Measurements from ENCODE around the gene VAT1L. TPM values are rescaled to one million over a fixed set of nuclear protein-coding genes. Genes with fewer than 3 reads are reported as not detected.

The VAT1L gene
- total RNA-seq, 1 donor from 2014 or later = 0.67 TPM

DNA sequence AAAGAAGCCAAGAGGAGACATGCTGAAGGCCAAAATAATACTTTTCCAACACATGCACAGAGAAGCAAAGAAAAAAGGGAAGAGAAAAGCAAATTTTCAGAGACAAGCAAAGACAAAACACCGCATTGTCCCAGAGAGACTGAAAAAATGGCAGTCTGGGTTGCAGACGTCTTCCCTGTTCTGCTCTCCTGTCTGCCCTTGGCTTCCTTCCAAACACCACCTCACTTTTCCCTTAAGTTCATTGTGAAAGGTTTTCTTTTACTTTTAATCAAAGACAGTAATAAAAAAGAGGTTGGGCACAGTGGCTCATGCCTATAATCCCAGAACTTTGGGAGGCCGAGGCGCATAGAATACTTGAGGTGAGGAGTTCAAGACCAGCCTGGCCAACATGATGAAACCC lies 21.2 kb upstream of the VAT1L start:
- Mint-ChIP-seq H3K27me3 (peaks cover 13% of the 10 kb centered on the region), H3K9me3 (ENCODE audit: low read depth) (no peaks in the 10 kb centered on the region)
- TF ChIP-seq, protein P1, sequence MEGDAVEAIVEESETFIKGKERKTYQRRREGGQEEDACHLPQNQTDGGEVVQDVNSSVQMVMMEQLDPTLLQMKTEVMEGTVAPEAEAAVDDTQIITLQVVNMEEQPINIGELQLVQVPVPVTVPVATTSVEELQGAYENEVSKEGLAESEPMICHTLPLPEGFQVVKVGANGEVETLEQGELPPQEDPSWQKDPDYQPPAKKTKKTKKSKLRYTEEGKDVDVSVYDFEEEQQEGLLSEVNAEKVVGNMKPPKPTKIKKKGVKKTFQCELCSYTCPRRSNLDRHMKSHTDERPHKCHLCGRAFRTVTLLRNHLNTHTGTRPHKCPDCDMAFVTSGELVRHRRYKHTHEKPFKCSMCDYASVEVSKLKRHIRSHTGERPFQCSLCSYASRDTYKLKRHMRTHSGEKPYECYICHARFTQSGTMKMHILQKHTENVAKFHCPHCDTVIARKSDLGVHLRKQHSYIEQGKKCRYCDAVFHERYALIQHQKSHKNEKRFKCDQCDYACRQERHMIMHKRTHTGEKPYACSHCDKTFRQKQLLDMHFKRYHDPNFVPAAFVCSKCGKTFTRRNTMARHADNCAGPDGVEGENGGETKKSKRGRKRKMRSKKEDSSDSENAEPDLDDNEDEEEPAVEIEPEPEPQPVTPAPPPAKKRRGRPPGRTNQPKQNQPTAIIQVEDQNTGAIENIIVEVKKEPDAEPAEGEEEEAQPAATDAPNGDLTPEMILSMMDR (IDR thresholded peaks at IDR 0.05; ENCODE audit: unreplicated experiment) = no peak

GRCh38 chr16:77767826-77768225 lies 20.5 kb upstream of the VAT1L start:
- peaks cover 13% of the 10 kb centered on the region for H3K27me3 Mint-ChIP-seq
- H3K4me1 Mint-ChIP-seq (ENCODE audit: low read depth) = no peaks in the 10 kb centered on the region
- H3K27ac Mint-ChIP-seq = no peak overlapping the region
- TF ChIP-seq, protein P1 (IDR thresholded peaks at IDR 0.05; ENCODE audit: unreplicated experiment) = no peak
- DNase-seq (ENCODE audit: low spot score, unreplicated experiment) = no peak
- no peaks in the 10 kb centered on the region for H3K9me3 Mint-ChIP-seq (ENCODE audit: low read depth)
- H3K36me3 Mint-ChIP-seq (ENCODE audit: insufficient read depth) = no peaks in the 10 kb centered on the region
- H3K4me3 Mint-ChIP-seq (ENCODE audit: low read depth) = no peak overlapping the region

More for the DNA sequence above, 21.2 kb upstream of the VAT1L start:
- no peak overlapping the region for H3K27ac Mint-ChIP-seq
- no peaks in the 10 kb centered on the region for H3K36me3 Mint-ChIP-seq (ENCODE audit: insufficient read depth)
- no peak overlapping the region for H3K4me3 Mint-ChIP-seq (ENCODE audit: low read depth)
- no peaks in the 10 kb centered on the region for H3K4me1 Mint-ChIP-seq (ENCODE audit: low read depth)
- no peak for DNase-seq (ENCODE audit: low spot score, unreplicated experiment)

GRCh38 chr16:77775911-77776909 lies 12.2 kb upstream of the VAT1L start:
- Mint-ChIP-seq H3K27me3 (peaks cover 6% of the 10 kb centered on the region), H3K9me3 (ENCODE audit: low read depth) (no peaks in the 10 kb centered on the region), H3K4me3 (ENCODE audit: low read depth) (no peak overlapping the region)

GRCh38 chr16:77777745-77778144 lies 10.6 kb upstream of the VAT1L start:
- Mint-ChIP-seq H3K4me1 (ENCODE audit: low read depth) (peaks cover 10% of the 10 kb centered on the region), H3K9me3 (ENCODE audit: low read depth) (no peaks in the 10 kb centered on the region), H3K27me3 (peaks cover 3% of the 10 kb centered on the region), H3K4me3 (ENCODE audit: low read depth) (no peak overlapping the region), H3K36me3 (ENCODE audit: insufficient read depth) (no peaks in the 10 kb centered on the region), H3K27ac (no peak overlapping the region)
- DNase-seq (ENCODE audit: low spot score, unreplicated experiment) = no peak
- TF ChIP-seq, protein P1 (IDR thresholded peaks at IDR 0.05; ENCODE audit: unreplicated experiment) = no peak

More at GRCh38 chr16:77775911-77776909, 12.2 kb upstream of the VAT1L start:
- Mint-ChIP-seq H3K27ac (no peak overlapping the region), H3K36me3 (ENCODE audit: insufficient read depth) (no peaks in the 10 kb centered on the region), H3K4me1 (ENCODE audit: low read depth) (peaks cover 10% of the 10 kb centered on the region)
- no peak for DNase-seq (ENCODE audit: low spot score, unreplicated experiment)
- TF ChIP-seq, protein P1 (IDR thresholded peaks at IDR 0.05; ENCODE audit: unreplicated experiment) = no peak

- H3K4me1 Mint-ChIP-seq (ENCODE audit: low read depth) = peaks cover 11% of the 10 kb centered on the region
Observed at GRCh38 chr16:77780378-77780837, 8.0 kb upstream of the VAT1L start.

More at GRCh38 chr16:77780378-77780837, 8.0 kb upstream of the VAT1L start:
- H3K9me3 Mint-ChIP-seq (ENCODE audit: low read depth) = peaks cover 3% of the 10 kb centered on the region
- no peak for DNase-seq (ENCODE audit: low spot score, unreplicated experiment)
- H3K36me3 Mint-ChIP-seq (ENCODE audit: insufficient read depth) = no peaks in the 10 kb centered on the region
- TF ChIP-seq, protein P1 (IDR thresholded peaks at IDR 0.05; ENCODE audit: unreplicated experiment) = no peak
- no peak overlapping the region for H3K4me3 Mint-ChIP-seq (ENCODE audit: low read depth)
- peaks cover 2% of the 10 kb centered on the region for H3K27me3 Mint-ChIP-seq
- no peak overlapping the region for H3K27ac Mint-ChIP-seq
